NCI-H748 treated with DMSO at 0.1 percent for 48 hours (cell line): ENCODE measurements around the gene CYTH3.
A peak's percentile ranks its signal among the peaks of the same experiment; 100 is the strongest.
"Not testable (repeated sequence)": the region's sequence is repeated elsewhere in the genome, so short reads cannot be mapped to it uniquely, and the experiment has no call there.

Experiments
- DNase-seq: peaks from one replicate; lab custom pipeline; 2025; lab: John Stamatoyannopoulos, UW

The CYTH3 gene

GRCh38 chr7:6283391-6284054, 11.1 kb upstream of the CYTH3 start:
- DNase-seq = not testable (repeated sequence)

- DNase-seq = no peak
Measured at GRCh38 chr7:6279937-6280336, 7.5 kb upstream of the CYTH3 start.

- DNase-seq = no peak
Measured at GRCh38 chr7:6279341-6279740, 6.9 kb upstream of the CYTH3 start.

- no peak for DNase-seq
Measured at GRCh38 chr7:6278749-6279310, 6.4 kb upstream of the CYTH3 start.

GRCh38 chr7:6277476-6277875, 5.1 kb upstream of the CYTH3 start:
- DNase-seq = no peak

- DNase-seq = no peak
Measured at GRCh38 chr7:6276911-6277408, 4.5 kb upstream of the CYTH3 start.

GRCh38 chr7:6274743-6275142, 2.3 kb upstream of the CYTH3 start:
- no peak for DNase-seq

GRCh38 chr7:6273917-6274630, 1.6 kb upstream of the CYTH3 start:
- DNase-seq = no peak

- DNase-seq = peak; percentile 40
Measured at GRCh38 chr7:6273380-6273837, 985 bp upstream of the CYTH3 start.

- no peak for DNase-seq
Measured at GRCh38 chr7:6271694-6272440, 557 bp downstream of the CYTH3 start.

- DNase-seq = no peak
Measured at GRCh38 chr7:6271060-6271658, 1.3 kb downstream of the CYTH3 start.

GRCh38 chr7:6269527-6269926, 2.9 kb downstream of the CYTH3 start:
- no peak for DNase-seq

- DNase-seq = no peak
Measured at GRCh38 chr7:6268907-6269306, 3.5 kb downstream of the CYTH3 start.

GRCh38 chr7:6268023-6268900, 4.2 kb downstream of the CYTH3 start:
- DNase-seq = no peak

- no peak for DNase-seq
Measured at GRCh38 chr7:6266699-6267098, 5.7 kb downstream of the CYTH3 start.

GRCh38 chr7:6262221-6262620, 10.2 kb downstream of the CYTH3 start:
- DNase-seq = no peak

GRCh38 chr7:6261699-6262098, 10.7 kb downstream of the CYTH3 start:
- DNase-seq = no peak

GRCh38 chr7:6260291-6261187, 11.9 kb downstream of the CYTH3 start:
- no peak for DNase-seq

- no peak for DNase-seq
Measured at GRCh38 chr7:6259257-6259656, 13.2 kb downstream of the CYTH3 start.
